SK-N-SH treated with all-trans-retinoic acid at 6 μM for 48 hours (cell line): Measurements from ENCODE around the gene ATP8A2.

Source experiments
- ARNTL ChIP-seq: fragments of 450-650 bp; formaldehyde crosslinking; IDR thresholded peaks from 2 replicates; pipeline ENCODE4 v1.5.0; 2020; ENCODE audit warnings: low read depth, mild to moderate bottlenecking, moderate library complexity, borderline replicate concordance
- CREB5 ChIP-seq: fragments of 250-450 bp; sonication (Bioruptor Pico); IDR thresholded peaks from 2 replicates; pipeline ENCODE4 v1.5.1; 2020; ENCODE audit warnings: low read depth, mild to moderate bottlenecking, moderate library complexity
- PATZ1 ChIP-seq: fragments of 250-450 bp; sonication (Bioruptor Pico); IDR thresholded peaks from 2 replicates; pipeline ENCODE4 v1.8.0; 2020; ENCODE audit warnings: mild to moderate bottlenecking, moderate library complexity, borderline replicate concordance
- POU6F1 ChIP-seq: fragments of 250-450 bp; sonication (Bioruptor Pico); IDR thresholded peaks from 2 replicates; pipeline ENCODE4 v1.8.0; 2021; ENCODE audit warnings: low read depth, mild to moderate bottlenecking, moderate library complexity, borderline replicate concordance
- SNAI2 ChIP-seq: fragments of 250-450 bp; sonication (Bioruptor Pico); IDR thresholded peaks from 2 replicates; pipeline ENCODE4 v1.5.0; 2020; ENCODE audit warnings: mild to moderate bottlenecking, moderate library complexity
- TCF4 ChIP-seq: fragments of 250-450 bp; sonication (Bioruptor Pico); IDR thresholded peaks from 2 replicates; pipeline ENCODE4 v1.8.0; 2021; ENCODE audit warnings: mild to moderate bottlenecking, moderate library complexity, borderline replicate concordance
- ZFP30 ChIP-seq: fragments of 450-650 bp; formaldehyde crosslinking; IDR thresholded peaks from 2 replicates; pipeline ENCODE4 v1.5.0; 2022; ENCODE audit warnings: mild to moderate bottlenecking, moderate library complexity
- ZNF70 ChIP-seq: fragments of 450-650 bp; formaldehyde crosslinking; IDR thresholded peaks from 2 replicates; pipeline ENCODE4 v1.5.0; 2020; ENCODE audit warnings: mild to moderate bottlenecking, moderate library complexity

DNA sequence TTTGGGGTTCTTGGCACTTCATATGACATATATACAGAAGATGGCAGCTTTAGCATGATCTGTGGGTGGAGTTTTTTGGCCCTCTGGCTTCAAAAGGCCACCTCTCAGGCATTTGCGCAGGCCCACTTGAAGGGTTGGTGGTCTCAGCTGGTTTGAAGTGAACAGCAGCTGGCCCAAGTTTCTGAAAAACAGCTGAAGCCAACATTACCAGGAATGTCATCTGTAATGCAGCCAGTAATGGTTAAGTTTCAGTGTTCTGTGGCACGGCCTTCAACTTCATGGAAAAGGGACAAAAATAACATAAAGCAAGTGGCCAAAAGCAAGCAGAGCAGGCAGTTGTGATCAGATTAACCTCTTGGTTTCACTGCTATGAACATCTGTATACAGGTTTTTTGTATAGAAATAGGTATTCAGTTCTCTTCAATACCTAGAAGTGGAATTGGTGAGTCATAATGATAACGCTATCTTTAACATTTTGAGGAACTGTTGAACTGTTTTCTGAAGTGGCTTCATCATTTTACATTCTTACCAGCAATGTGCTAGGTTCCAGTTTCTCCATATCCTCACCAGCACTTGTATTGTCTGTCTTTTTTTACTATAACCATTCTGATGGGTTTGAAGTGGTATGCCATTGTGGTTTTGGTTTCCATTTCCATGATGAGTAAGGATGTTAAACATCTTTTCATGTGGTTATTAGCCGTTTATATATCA, 434.6 kb downstream of the ATP8A2 start:
- TF ChIP-seq CREB5 (CRISPR knock-in tag) (no peak), TCF4 (CRISPR knock-in tag) (no peak), ZFP30 (CRISPR knock-in tag) (no peak), ZNF70 (CRISPR knock-in tag) (no peak), ARNTL (no peak), POU6F1 (no peak), SNAI2 (CRISPR knock-in tag) (no peak), PATZ1 (CRISPR knock-in tag) (no peak)
